ENCODE results near the gene GPR183.

GRCh38 chr13:99303863-99304521, 3.2 kb downstream of the GPR183 start:
- no peak for TF ChIP-seq CTCF (IDR thresholded peaks at IDR 0.05)
- no peak for TF ChIP-seq ZFX (IDR thresholded peaks at IDR 0.05; ENCODE audit: borderline replicate concordance)
